Germinal center (tissue), 1 donor: ENCODE data around the gene UBN1.
A peak's percentile ranks its signal among the peaks of the same experiment; 100 is the strongest.

Source experiments
- DNase-seq: peaks from one replicate; pipeline ENCODE4 v3.0.0; 2012; ENCODE audit warnings: mixed read lengths, low spot score

Gene UBN1

GRCh38 chr16:4846901-4847773, at the start of gene UBN1, which contains the start of gene GLYR1:
Gene UBN1 (plus strand): TSS chr16:4847481. CDS start chr16:4852918, 5,437 bp downstream.
Gene GLYR1 (minus strand): TSS chr16:4847288. CDS start chr16:4847265, 23 bp downstream.
- peak; percentile 98 for DNase-seq

- no peak for DNase-seq
Measured at GRCh38 chr16:4797805-4798252, 49.5 kb upstream of the UBN1 start.

GRCh38 chr16:4798456-4798855, 48.8 kb upstream of the UBN1 start:
- no peak for DNase-seq

GRCh38 chr16:4799171-4799855, 48.0 kb upstream of the UBN1 start:
- DNase-seq = no peak

- DNase-seq = no peak
Measured at GRCh38 chr16:4800290-4801041, 46.8 kb upstream of the UBN1 start.

GRCh38 chr16:4801051-4801961, 46.0 kb upstream of the UBN1 start:
- DNase-seq = no peak

GRCh38 chr16:4801962-4802658, 45.2 kb upstream of the UBN1 start, which contains the start of gene ROGDI:
Gene ROGDI (minus strand): TSS chr16:4802633. CDS start chr16:4802571, 62 bp downstream.
- DNase-seq = peak; percentile 91

- peak; percentile 99 for DNase-seq
Measured at GRCh38 chr16:4802659-4803287, 44.5 kb upstream of the UBN1 start.

- no peak for DNase-seq
Measured at GRCh38 chr16:4803401-4803844, 43.9 kb upstream of the UBN1 start.

GRCh38 chr16:4803898-4804762, 43.2 kb upstream of the UBN1 start:
- no peak for DNase-seq

GRCh38 chr16:4805231-4805630, 42.0 kb upstream of the UBN1 start:
- no peak for DNase-seq

- no peak for DNase-seq
Measured at GRCh38 chr16:4806280-4806679, 41.0 kb upstream of the UBN1 start.

- DNase-seq = no peak
Measured at GRCh38 chr16:4811242-4811641, 36.0 kb upstream of the UBN1 start.

GRCh38 chr16:4811773-4812172, 35.5 kb upstream of the UBN1 start:
- no peak for DNase-seq

GRCh38 chr16:4813251-4814003, 33.9 kb upstream of the UBN1 start:
- DNase-seq = no peak

GRCh38 chr16:4814046-4814445, 33.2 kb upstream of the UBN1 start:
- no peak for DNase-seq

- DNase-seq = no peak
Measured at GRCh38 chr16:4814542-4815173, 32.6 kb upstream of the UBN1 start.

GRCh38 chr16:4820652-4821051, 26.6 kb upstream of the UBN1 start:
- no peak for DNase-seq
